Pancreas (tissue), 10 donors: Measurements from ENCODE around the gene SLC16A2. TPM values are rescaled to one million over a fixed set of nuclear protein-coding genes. Genes with fewer than 3 reads are reported as not detected.
A peak's percentile ranks its signal among the peaks of the same experiment; 100 is the strongest.

ENCODE experiments used
- ATAC-seq, 4 donors: fragments of 200-7000 bp; cut with Tn5 transposase; one replicate each; pipeline versions ENCODE4 v1.8.0 to v1.9.1; 2020; ENCODE audit warnings: mild to moderate bottlenecking in 4 of 4, moderate library complexity in 4 of 4
- DNase-seq, 6 donors: peaks; one replicate each; pipeline ENCODE4 v3.0.0-alpha.2; 2020
- FAIRE-seq: peaks from 2 replicates; lab custom pipeline; 2012; peaks lifted over from hg19 to GRCh38; lab: Jason Lieb, UNC
- H3K27ac ChIP-seq, 4 donors: fragments of 200-600 bp; sonication (generic); 1 replicate in 3 of 4; 2 replicates in 1 of 4; pipeline versions ENCODE4 v1.5.0 to v1.8.0; 2020
- H3K27me3 ChIP-seq, 4 donors: fragments of 200-600 bp; one replicate each; pipeline ENCODE4 v1.8.0; 2021
- H3K36me3 ChIP-seq, 3 donors: fragments of 200-600 bp; sonication (generic) in 1 of 3; one replicate each; pipeline versions ENCODE4 v1.5.0 to v1.8.0; 2020 to 2021
- H3K4me1 ChIP-seq, 3 donors: fragments of 200-600 bp; one replicate each; pipeline ENCODE4 v1.8.0; 2021
- H3K4me3 ChIP-seq, 4 donors: fragments of 200-600 bp; sonication (generic) in 2 of 4; one replicate each; pipeline versions ENCODE4 v1.5.0 to v1.8.0; 2020 to 2021
- H3K9me3 ChIP-seq, 4 donors: fragments of 200-600 bp; one replicate each; pipeline ENCODE4 v1.8.0; 2021
- CTCF ChIP-seq, 4 donors: fragments of 200-600 bp; sonication (generic) in 3 of 4; IDR thresholded peaks; one replicate each; pipeline versions ENCODE4 v1.5.0 to v1.8.0; 2021; ENCODE audit warnings: antibody characterized with exemption in 4 of 4
- WGBS, 2 donors: extraction: QIAGEN DNeasy Blood & Tissue Kit; methylation state at CpG; one replicate each; pipeline ENCODE4 v1.1.7; 2013; 5-methylcytosine and 5-hydroxymethylcytosine counted together
- intact Hi-C, 3 donors: fragments of 100-400 bp; cut with DNase I; formaldehyde crosslinking; loops; one replicate each; pipeline versions ENCODE4 v1.11.1 to v1.14.2; 2022
- polyA plus RNA-seq, 2 donors: library from polyadenylated mRNA; stranded (reverse); fragments of 200-250 nt; gene quantifications; one replicate each; pipeline ENCODE4 v1.2.3, GENCODE V29; 2013
- total RNA-seq, 6 donors: library from RNA; stranded (reverse); fragmentation: NEBNext Ultra II Directional in 4 of 6; extraction: Animal tissue kit (Norgen Biotek cat#: 25700) in 4 of 6; gene quantifications; one replicate each; pipeline versions ENCODE4 v1.2.1 to v1.2.4, GENCODE V29; 2021 to 2023
- donor health status: healthy with polysubstance abuse.
- donor health status: DM: no; HTN: no; CAD: no; lungs with moderate emphysema.
- donor health status: DM: no; HTN: no; CAD: no.
- donor health status: control.
- donor health status: control.
- donor health status: Bipolar disorder and iron deficiency.
- donor health status: DM: yes; HTN: yes; CAD: no.
- donor health status: DM: no; HTN: no; CAD: no.
- donor health status: DM: no; HTN: no; CAD: no.
- donor health status: DM: yes; HTN: yes; CAD: no.

The SLC16A2 gene
- total and polyA plus RNA-seq, 8 donors, result 2.2 to 8.4 (median 3.8) TPM

- no peak for DNase-seq
- H3K27ac ChIP-seq, result peak overlapping the region in 3 of 4 donors; percentile 49 to 72 (median 64)
These were observed 115.6 kb downstream of the SLC16A2 start for GRCh38 chrX:74536832-74537371.

GRCh38 chrX:74540635-74541249 lies 119.4 kb downstream of the SLC16A2 start:
- 55 to 61% methylated on average over 2 of the region's 2 CpGs for WGBS, 2 donors
- Histone ChIP-seq H3K27me3 (peaks cover 0 to 3% (median 0%) of the 10 kb centered on the region in 4 donors), H3K4me1 (no peaks in the 10 kb centered on the region), H3K36me3 (no peaks in the 10 kb centered on the region), H3K27ac (no peak overlapping the region), H3K4me3 (no peak overlapping the region), H3K9me3 (no peaks in the 10 kb centered on the region)
- DNase-seq (no peak), FAIRE-seq (no peak), ATAC-seq (no peak)
- TF ChIP-seq CTCF (IDR thresholded peaks at IDR 0.05), result no peak
- intact Hi-C loops, result loop anchor here in 1 of 3 donors (10.0 kb wide), 1 partner anchor 156 kb away; no protein-coding TSS in a partner anchor

More at GRCh38 chrX:74536832-74537371, 115.6 kb downstream of the SLC16A2 start:
- 46 to 54% methylated on average over 23 to 26 of the region's 26 CpGs for whole genome bisulfite sequencing, 2 donors
- Histone ChIP-seq H3K27me3 (no peaks in the 10 kb centered on the region), H3K4me1 (no peaks in the 10 kb centered on the region), H3K9me3 (no peaks in the 10 kb centered on the region), H3K36me3 (no peaks in the 10 kb centered on the region), H3K4me3 (peak overlapping the region; percentile 4 to 49 (median 37))
- FAIRE-seq (no peak), ATAC-seq (peak; percentile 24 to 44 (median 34))
- intact Hi-C loops, result no loop called here
- no peak for TF ChIP-seq CTCF (IDR thresholded peaks at IDR 0.05)

- Histone ChIP-seq H3K4me3 (no peak overlapping the region), H3K4me1 (no peaks in the 10 kb centered on the region), H3K36me3 (no peaks in the 10 kb centered on the region), H3K27me3 (peaks cover 0 to 3% (median 0%) of the 10 kb centered on the region in 4 donors), H3K27ac (no peak overlapping the region), H3K9me3 (no peaks in the 10 kb centered on the region)
- 61 to 77% methylated on average over 1 of the region's 1 CpG for WGBS, 2 donors
- ATAC-seq, result no peak
- FAIRE-seq, result no peak
- TF ChIP-seq CTCF (IDR thresholded peaks at IDR 0.05), result no peak
- DNase-seq, result no peak
- intact Hi-C loops, result loop anchor here in 2 of 3 donors (5.0 to 10.0 kb wide), 2 partner anchors 154 to 161 kb away; no protein-coding TSS in a partner anchor
These were observed 124.7 kb downstream of the SLC16A2 start for GRCh38 chrX:74545880-74546523.

GRCh38 chrX:74546984-74547383 lies 125.7 kb downstream of the SLC16A2 start:
- no peak for TF ChIP-seq CTCF (IDR thresholded peaks at IDR 0.05)
- no peaks in the 10 kb centered on the region for H3K9me3 ChIP-seq
- ATAC-seq (no peak), DNase-seq (no peak), FAIRE-seq (no peak)
- 61 to 87% methylated on average over 1 of the region's 1 CpG for WGBS, 2 donors
- no peaks in the 10 kb centered on the region for H3K4me1 ChIP-seq
- H3K36me3 ChIP-seq, result no peaks in the 10 kb centered on the region
- intact Hi-C loops, result loop anchor here in 2 of 3 donors (5.0 to 10.0 kb wide), 2 partner anchors 155 to 162 kb away; no protein-coding TSS in a partner anchor
- peaks cover 0 to 3% (median 0%) of the 10 kb centered on the region in 4 donors for H3K27me3 ChIP-seq
- H3K27ac ChIP-seq, result no peak overlapping the region
- no peak overlapping the region for H3K4me3 ChIP-seq
